Lower lobe of right lung (tissue), 2 donors: ENCODE measurements around the gene ANKS1B. TPM values are rescaled to one million over a fixed set of nuclear protein-coding genes. Genes with fewer than 3 reads are reported as not detected.

Experiments
- ATAC-seq, 2 donors: fragments of 200-7000 bp; cut with Tn5 transposase; one replicate each; pipeline ENCODE4 v1.9.1; 2020 to 2022; ENCODE audit warnings: mild to moderate bottlenecking in 2 of 2, moderate library complexity in 2 of 2
- DNase-seq: peaks from one replicate; pipeline ENCODE4 v3.0.0-alpha.2; 2020
- H3K27ac ChIP-seq: fragments of 200-600 bp; one replicate; pipeline ENCODE4 v1.8.0; 2022
- H3K27me3 ChIP-seq: fragments of 200-600 bp; one replicate; pipeline ENCODE4 v1.8.0; 2022; ENCODE audit warnings: low read depth
- H3K36me3 ChIP-seq: fragments of 200-600 bp; one replicate; pipeline ENCODE4 v1.8.0; 2022; ENCODE audit warnings: mild to moderate bottlenecking
- H3K4me1 ChIP-seq: fragments of 200-600 bp; one replicate; pipeline ENCODE4 v1.8.0; 2022
- H3K4me3 ChIP-seq: fragments of 200-600 bp; one replicate; pipeline ENCODE4 v1.8.0; 2022; ENCODE audit warnings: mild to moderate bottlenecking
- H3K9me3 ChIP-seq: fragments of 200-600 bp; one replicate; pipeline ENCODE4 v1.8.0; 2022
- CTCF ChIP-seq: fragments of 200-600 bp; IDR thresholded peaks from one replicate; pipeline ENCODE4 v1.8.0; 2022; ENCODE audit warnings: antibody characterized with exemption, mild to moderate bottlenecking
- intact Hi-C: fragments of 100-400 bp; cut with DNase I; formaldehyde crosslinking; loops from one replicate; pipeline ENCODE4 v1.11.0; 2022
- total RNA-seq: library from RNA; stranded (reverse); fragmentation: NEBNext Ultra II Directional; extraction: Animal tissue kit (Norgen Biotek cat#: 25700); gene quantifications from one replicate; pipeline ENCODE4 v1.2.1, GENCODE V29; 2021
- donor health status: DM: no; HTN: yes; CAD: no; lungs with severe emphysema.

Gene ANKS1B
- total RNA-seq, 1 donor from 2014 or later, result 4.0 TPM

- ATAC-seq, result no peak
- TF ChIP-seq CTCF, result no peak
- intact Hi-C loops, result no loop called here
Measured at GRCh38 chr12:98856897-98857540, 1127.7 kb downstream of the ANKS1B start.

GRCh38 chr12:98852181-98852580 is 1132.6 kb downstream of the ANKS1B start:
- ATAC-seq (no peak), DNase-seq (no peak)
- no peak for TF ChIP-seq CTCF
- Histone ChIP-seq H3K4me3 (no peak overlapping the region), H3K36me3 (no peaks in the 10 kb centered on the region), H3K9me3 (no peaks in the 10 kb centered on the region), H3K4me1 (no peaks in the 10 kb centered on the region), H3K27me3 (no peaks in the 10 kb centered on the region), H3K27ac (no peak overlapping the region)
- intact Hi-C loops, result no loop called here

More at GRCh38 chr12:98856897-98857540, 1127.7 kb downstream of the ANKS1B start:
- no peaks in the 10 kb centered on the region for H3K4me1 ChIP-seq
- no peaks in the 10 kb centered on the region for H3K36me3 ChIP-seq
- no peak overlapping the region for H3K27ac ChIP-seq
- no peak overlapping the region for H3K4me3 ChIP-seq
- H3K9me3 ChIP-seq, result no peaks in the 10 kb centered on the region
- no peaks in the 10 kb centered on the region for H3K27me3 ChIP-seq
- DNase-seq, result no peak

- TF ChIP-seq CTCF, result no peak
- DNase-seq, result no peak
- no peaks in the 10 kb centered on the region for H3K36me3 ChIP-seq
- H3K27me3 ChIP-seq, result no peaks in the 10 kb centered on the region
- no peaks in the 10 kb centered on the region for H3K9me3 ChIP-seq
- intact Hi-C loops, result no loop called here
- no peak overlapping the region for H3K27ac ChIP-seq
- no peaks in the 10 kb centered on the region for H3K4me1 ChIP-seq
- no peak overlapping the region for H3K4me3 ChIP-seq
- no peak for ATAC-seq
Measured at GRCh38 chr12:98847242-98847641, 1137.5 kb downstream of the ANKS1B start.

- Histone ChIP-seq H3K36me3 (no peaks in the 10 kb centered on the region), H3K27me3 (no peaks in the 10 kb centered on the region), H3K9me3 (no peaks in the 10 kb centered on the region), H3K4me1 (no peaks in the 10 kb centered on the region), H3K27ac (no peak overlapping the region), H3K4me3 (no peak overlapping the region)
- DNase-seq (no peak), ATAC-seq (no peak)
- intact Hi-C loops, result no loop called here
- no peak for TF ChIP-seq CTCF
Measured at GRCh38 chr12:98845957-98846356, 1138.8 kb downstream of the ANKS1B start.

- DNase-seq (no peak), ATAC-seq (no peak)
- Histone ChIP-seq H3K27ac (no peak overlapping the region), H3K4me3 (no peak overlapping the region), H3K27me3 (no peaks in the 10 kb centered on the region), H3K9me3 (no peaks in the 10 kb centered on the region), H3K36me3 (no peaks in the 10 kb centered on the region), H3K4me1 (no peaks in the 10 kb centered on the region)
- intact Hi-C loops, result no loop called here
- TF ChIP-seq CTCF, result no peak
Measured at GRCh38 chr12:98840325-98840724, 1144.4 kb downstream of the ANKS1B start.
